Measurements from ENCODE around the gene MBNL3. TPM values are rescaled to one million over a fixed set of nuclear protein-coding genes. Genes with fewer than 3 reads are reported as not detected.

MBNL3 gene
- total RNA-seq, 1 experiment from 2014 or later, result 4.0 TPM

DNA sequence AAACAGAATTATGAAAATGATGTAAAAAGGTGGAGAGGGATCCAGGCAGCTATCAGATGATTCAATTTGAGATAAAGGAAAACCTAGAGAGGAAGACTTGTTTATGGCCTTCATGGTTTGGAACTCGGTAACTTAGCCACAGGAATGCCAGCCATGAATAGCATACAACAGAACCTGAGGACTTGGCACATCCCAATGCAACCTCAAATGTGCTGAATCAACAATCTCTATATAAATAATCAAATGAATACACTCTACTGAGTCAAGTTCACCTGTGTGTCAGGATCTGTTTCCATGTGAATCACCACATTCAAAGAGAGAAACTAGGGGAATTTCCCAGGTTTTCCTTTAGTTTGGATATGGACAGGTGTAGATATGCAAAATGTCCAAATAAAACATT lies 86.9 kb downstream of the MBNL3 start:
- no peaks in the 10 kb centered on the region for H3K27me3 Mint-ChIP-seq (ENCODE audit: low read depth)
- no peak overlapping the region for H3K27ac Mint-ChIP-seq
- POLR2A ChIA-PET, result no interaction called here
- DNase-seq (ENCODE audit: low spot score), result no peak
- ATAC-seq, result no peak
- no peaks in the 10 kb centered on the region for H3K4me1 Mint-ChIP-seq
- no peak overlapping the region for H3K4me3 Mint-ChIP-seq
- CTCF ChIA-PET, result no interaction called here
- no peaks in the 10 kb centered on the region for H3K9me3 Mint-ChIP-seq
- no peaks in the 10 kb centered on the region for H3K36me3 Mint-ChIP-seq
- TF ChIP-seq RELA (CRISPR knock-in tag; IDR thresholded peaks at IDR 0.05; ENCODE audit: borderline replicate concordance) (no peak), KAT7 (CRISPR knock-in tag; IDR thresholded peaks at IDR 0.05; ENCODE audit: borderline replicate concordance) (no peak), ZNF138 (CRISPR knock-in tag; conservative IDR thresholded peaks at IDR 0.05) (no peak), ELF4 (CRISPR knock-in tag; IDR thresholded peaks at IDR 0.05; ENCODE audit: low read depth) (no peak), ZNF121 (CRISPR knock-in tag; IDR thresholded peaks at IDR 0.05) (no peak), MXD4 (CRISPR knock-in tag; IDR thresholded peaks at IDR 0.05; ENCODE audit: borderline replicate concordance) (no peak)
- TF ChIP-seq, protein P1, sequence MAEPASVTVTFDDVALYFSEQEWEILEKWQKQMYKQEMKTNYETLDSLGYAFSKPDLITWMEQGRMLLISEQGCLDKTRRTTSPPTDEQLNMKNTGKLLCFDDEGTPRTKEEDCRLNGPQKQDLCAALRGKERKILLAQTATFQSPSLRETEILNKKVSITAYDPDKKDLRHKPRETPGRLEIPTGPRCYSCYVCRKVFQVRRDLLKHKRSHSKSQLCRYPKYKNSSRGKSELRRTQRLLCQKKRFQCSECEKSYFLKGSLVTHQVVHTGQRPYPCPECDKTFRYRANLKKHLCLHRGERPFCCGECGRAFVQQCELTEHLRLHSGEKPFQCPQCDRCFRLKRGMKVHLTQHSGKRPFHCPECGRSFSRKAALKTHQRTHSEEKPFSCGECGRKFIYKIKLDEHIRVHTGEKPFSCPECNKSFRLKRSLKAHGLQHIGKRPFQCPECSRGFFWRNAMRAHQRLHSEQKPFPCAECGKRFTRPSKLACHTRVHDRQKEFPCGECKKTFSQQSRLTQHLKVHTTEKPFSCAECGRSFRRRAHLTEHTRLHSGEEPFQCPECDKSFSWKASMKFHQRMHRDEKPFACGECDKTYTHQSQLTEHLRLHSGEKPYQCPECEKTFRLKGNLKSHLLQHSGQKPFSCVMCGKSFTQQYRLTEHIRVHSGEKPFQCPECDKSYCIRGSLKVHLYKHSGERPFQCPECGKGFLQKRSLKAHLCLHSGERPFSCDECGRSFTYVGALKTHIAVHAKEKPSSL (CRISPR knock-in tag; conservative IDR thresholded peaks at IDR 0.05), result no peak

DNA sequence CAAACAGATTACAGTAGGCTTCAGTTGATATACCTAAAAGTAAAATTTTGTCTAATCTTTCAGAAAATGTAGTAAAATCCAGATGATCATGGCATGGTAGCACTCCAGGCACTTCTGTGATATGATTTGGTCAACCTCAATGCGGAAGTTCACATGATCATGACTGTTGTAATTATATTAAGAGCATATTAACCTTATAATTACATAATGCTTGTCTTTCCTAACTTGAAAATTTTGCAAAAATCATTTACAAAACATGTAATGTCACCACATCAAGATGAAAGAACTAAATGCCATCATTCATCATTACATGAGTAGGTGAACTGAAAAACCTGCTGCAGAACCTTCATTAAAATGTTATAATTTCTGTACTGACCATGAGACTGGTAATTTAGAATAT lies 88.1 kb downstream of the MBNL3 start:
- H3K27ac Mint-ChIP-seq, result no peak overlapping the region
- no peak for DNase-seq (ENCODE audit: low spot score)
- H3K4me3 Mint-ChIP-seq, result no peak overlapping the region
- ChIA-PET POLR2A (no interaction called here), CTCF (no interaction called here)
- no peaks in the 10 kb centered on the region for H3K9me3 Mint-ChIP-seq
- TF ChIP-seq, protein P2, sequence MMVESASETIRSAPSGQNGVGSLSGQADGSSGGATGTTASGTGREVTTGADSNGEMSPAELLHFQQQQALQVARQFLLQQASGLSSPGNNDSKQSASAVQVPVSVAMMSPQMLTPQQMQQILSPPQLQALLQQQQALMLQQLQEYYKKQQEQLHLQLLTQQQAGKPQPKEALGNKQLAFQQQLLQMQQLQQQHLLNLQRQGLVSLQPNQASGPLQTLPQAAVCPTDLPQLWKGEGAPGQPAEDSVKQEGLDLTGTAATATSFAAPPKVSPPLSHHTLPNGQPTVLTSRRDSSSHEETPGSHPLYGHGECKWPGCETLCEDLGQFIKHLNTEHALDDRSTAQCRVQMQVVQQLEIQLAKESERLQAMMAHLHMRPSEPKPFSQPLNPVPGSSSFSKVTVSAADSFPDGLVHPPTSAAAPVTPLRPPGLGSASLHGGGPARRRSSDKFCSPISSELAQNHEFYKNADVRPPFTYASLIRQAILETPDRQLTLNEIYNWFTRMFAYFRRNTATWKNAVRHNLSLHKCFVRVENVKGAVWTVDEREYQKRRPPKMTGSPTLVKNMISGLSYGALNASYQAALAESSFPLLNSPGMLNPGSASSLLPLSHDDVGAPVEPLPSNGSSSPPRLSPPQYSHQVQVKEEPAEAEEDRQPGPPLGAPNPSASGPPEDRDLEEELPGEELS (CRISPR knock-in tag; IDR thresholded peaks at IDR 0.05), result no peak
- TF ChIP-seq SMAD4 (CRISPR knock-in tag; IDR thresholded peaks at IDR 0.05) (no peak), SOX15 (CRISPR knock-in tag; IDR thresholded peaks at IDR 0.05) (no peak), CREB1 (CRISPR knock-in tag; IDR thresholded peaks at IDR 0.05) (no peak)
- H3K36me3 Mint-ChIP-seq, result no peaks in the 10 kb centered on the region
- no peaks in the 10 kb centered on the region for H3K27me3 Mint-ChIP-seq (ENCODE audit: low read depth)
- H3K4me1 Mint-ChIP-seq, result no peaks in the 10 kb centered on the region
- ATAC-seq, result no peak

DNA sequence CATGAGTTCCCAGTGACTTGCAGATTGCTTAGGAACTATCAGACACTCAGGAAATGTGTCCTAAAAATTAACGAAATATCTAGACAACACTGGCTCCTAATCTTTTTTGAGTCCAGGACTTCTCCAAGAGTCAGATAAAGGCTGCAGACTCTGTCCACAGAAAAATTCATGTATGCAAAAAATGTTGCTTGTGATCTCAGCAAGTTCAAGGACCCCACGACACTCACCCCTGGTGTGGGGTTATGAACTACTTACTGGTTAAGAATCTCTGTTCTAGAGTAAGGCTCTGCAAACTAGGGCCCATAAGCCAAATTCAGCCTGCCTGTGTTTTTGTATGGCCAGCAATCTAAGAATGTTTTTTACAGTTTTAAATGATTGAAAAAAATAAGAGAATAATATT lies 93.2 kb downstream of the MBNL3 start:
- ChIA-PET POLR2A (no interaction called here), CTCF (interaction anchor here (1.2 kb wide), 1 partner anchor 18 kb away, joined by 3 read pairs; no protein-coding TSS in a partner anchor)
- Mint-ChIP-seq H3K4me1 (no peaks in the 10 kb centered on the region), H3K27ac (no peak overlapping the region), H3K36me3 (no peaks in the 10 kb centered on the region), H3K9me3 (no peaks in the 10 kb centered on the region), H3K4me3 (no peak overlapping the region), H3K27me3 (ENCODE audit: low read depth) (no peaks in the 10 kb centered on the region)
- DNase-seq (ENCODE audit: low spot score), result no peak
- no peak for ATAC-seq
- TF ChIP-seq MYBL2 (CRISPR knock-in tag; IDR thresholded peaks at IDR 0.05), result no peak
- TF ChIP-seq, protein P3, sequence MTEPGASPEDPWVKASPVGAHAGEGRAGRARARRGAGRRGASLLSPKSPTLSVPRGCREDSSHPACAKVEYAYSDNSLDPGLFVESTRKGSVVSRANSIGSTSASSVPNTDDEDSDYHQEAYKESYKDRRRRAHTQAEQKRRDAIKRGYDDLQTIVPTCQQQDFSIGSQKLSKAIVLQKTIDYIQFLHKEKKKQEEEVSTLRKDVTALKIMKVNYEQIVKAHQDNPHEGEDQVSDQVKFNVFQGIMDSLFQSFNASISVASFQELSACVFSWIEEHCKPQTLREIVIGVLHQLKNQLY (CRISPR knock-in tag; IDR thresholded peaks at IDR 0.05), result no peak
- TF ChIP-seq ZNF232 (CRISPR knock-in tag; IDR thresholded peaks at IDR 0.05), result no peak
- TF ChIP-seq, protein P4, sequence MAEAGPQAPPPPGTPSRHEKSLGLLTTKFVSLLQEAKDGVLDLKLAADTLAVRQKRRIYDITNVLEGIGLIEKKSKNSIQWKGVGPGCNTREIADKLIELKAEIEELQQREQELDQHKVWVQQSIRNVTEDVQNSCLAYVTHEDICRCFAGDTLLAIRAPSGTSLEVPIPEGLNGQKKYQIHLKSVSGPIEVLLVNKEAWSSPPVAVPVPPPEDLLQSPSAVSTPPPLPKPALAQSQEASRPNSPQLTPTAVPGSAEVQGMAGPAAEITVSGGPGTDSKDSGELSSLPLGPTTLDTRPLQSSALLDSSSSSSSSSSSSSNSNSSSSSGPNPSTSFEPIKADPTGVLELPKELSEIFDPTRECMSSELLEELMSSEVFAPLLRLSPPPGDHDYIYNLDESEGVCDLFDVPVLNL (CRISPR knock-in tag; IDR thresholded peaks at IDR 0.05; ENCODE audit: borderline replicate concordance, low read depth), result no peak
- TF ChIP-seq, protein P5, sequence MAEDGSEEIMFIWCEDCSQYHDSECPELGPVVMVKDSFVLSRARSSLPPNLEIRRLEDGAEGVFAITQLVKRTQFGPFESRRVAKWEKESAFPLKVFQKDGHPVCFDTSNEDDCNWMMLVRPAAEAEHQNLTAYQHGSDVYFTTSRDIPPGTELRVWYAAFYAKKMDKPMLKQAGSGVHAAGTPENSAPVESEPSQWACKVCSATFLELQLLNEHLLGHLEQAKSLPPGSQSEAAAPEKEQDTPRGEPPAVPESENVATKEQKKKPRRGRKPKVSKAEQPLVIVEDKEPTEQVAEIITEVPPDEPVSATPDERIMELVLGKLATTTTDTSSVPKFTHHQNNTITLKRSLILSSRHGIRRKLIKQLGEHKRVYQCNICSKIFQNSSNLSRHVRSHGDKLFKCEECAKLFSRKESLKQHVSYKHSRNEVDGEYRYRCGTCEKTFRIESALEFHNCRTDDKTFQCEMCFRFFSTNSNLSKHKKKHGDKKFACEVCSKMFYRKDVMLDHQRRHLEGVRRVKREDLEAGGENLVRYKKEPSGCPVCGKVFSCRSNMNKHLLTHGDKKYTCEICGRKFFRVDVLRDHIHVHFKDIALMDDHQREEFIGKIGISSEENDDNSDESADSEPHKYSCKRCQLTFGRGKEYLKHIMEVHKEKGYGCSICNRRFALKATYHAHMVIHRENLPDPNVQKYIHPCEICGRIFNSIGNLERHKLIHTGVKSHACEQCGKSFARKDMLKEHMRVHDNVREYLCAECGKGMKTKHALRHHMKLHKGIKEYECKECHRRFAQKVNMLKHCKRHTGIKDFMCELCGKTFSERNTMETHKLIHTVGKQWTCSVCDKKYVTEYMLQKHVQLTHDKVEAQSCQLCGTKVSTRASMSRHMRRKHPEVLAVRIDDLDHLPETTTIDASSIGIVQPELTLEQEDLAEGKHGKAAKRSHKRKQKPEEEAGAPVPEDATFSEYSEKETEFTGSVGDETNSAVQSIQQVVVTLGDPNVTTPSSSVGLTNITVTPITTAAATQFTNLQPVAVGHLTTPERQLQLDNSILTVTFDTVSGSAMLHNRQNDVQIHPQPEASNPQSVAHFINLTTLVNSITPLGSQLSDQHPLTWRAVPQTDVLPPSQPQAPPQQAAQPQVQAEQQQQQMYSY (CRISPR knock-in tag; IDR thresholded peaks at IDR 0.05), result no peak
- TF ChIP-seq SOX15 (CRISPR knock-in tag; IDR thresholded peaks at IDR 0.05), result no peak
- TF ChIP-seq, protein P6, sequence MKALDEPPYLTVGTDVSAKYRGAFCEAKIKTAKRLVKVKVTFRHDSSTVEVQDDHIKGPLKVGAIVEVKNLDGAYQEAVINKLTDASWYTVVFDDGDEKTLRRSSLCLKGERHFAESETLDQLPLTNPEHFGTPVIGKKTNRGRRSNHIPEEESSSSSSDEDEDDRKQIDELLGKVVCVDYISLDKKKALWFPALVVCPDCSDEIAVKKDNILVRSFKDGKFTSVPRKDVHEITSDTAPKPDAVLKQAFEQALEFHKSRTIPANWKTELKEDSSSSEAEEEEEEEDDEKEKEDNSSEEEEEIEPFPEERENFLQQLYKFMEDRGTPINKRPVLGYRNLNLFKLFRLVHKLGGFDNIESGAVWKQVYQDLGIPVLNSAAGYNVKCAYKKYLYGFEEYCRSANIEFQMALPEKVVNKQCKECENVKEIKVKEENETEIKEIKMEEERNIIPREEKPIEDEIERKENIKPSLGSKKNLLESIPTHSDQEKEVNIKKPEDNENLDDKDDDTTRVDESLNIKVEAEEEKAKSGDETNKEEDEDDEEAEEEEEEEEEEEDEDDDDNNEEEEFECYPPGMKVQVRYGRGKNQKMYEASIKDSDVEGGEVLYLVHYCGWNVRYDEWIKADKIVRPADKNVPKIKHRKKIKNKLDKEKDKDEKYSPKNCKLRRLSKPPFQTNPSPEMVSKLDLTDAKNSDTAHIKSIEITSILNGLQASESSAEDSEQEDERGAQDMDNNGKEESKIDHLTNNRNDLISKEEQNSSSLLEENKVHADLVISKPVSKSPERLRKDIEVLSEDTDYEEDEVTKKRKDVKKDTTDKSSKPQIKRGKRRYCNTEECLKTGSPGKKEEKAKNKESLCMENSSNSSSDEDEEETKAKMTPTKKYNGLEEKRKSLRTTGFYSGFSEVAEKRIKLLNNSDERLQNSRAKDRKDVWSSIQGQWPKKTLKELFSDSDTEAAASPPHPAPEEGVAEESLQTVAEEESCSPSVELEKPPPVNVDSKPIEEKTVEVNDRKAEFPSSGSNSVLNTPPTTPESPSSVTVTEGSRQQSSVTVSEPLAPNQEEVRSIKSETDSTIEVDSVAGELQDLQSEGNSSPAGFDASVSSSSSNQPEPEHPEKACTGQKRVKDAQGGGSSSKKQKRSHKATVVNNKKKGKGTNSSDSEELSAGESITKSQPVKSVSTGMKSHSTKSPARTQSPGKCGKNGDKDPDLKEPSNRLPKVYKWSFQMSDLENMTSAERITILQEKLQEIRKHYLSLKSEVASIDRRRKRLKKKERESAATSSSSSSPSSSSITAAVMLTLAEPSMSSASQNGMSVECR (CRISPR knock-in tag; IDR thresholded peaks at IDR 0.05; ENCODE audit: borderline replicate concordance), result no peak
- TF ChIP-seq FOXJ3 (CRISPR knock-in tag; IDR thresholded peaks at IDR 0.05; ENCODE audit: borderline replicate concordance), result no peak
- no peak for TF ChIP-seq TCF7 (CRISPR knock-in tag; IDR thresholded peaks at IDR 0.05; ENCODE audit: low read depth)
